Measurements from ENCODE around the gene ADAMTS2. TPM values are rescaled to one million over a fixed set of nuclear protein-coding genes. Genes with fewer than 3 reads are reported as not detected.
"Not testable (repeated sequence)": the region's sequence is repeated elsewhere in the genome, so short reads cannot be mapped to it uniquely, and the experiment has no call there.

The ADAMTS2 gene
- total RNA-seq, 1 donor from 2014 or later: 25.5 TPM

DNA sequence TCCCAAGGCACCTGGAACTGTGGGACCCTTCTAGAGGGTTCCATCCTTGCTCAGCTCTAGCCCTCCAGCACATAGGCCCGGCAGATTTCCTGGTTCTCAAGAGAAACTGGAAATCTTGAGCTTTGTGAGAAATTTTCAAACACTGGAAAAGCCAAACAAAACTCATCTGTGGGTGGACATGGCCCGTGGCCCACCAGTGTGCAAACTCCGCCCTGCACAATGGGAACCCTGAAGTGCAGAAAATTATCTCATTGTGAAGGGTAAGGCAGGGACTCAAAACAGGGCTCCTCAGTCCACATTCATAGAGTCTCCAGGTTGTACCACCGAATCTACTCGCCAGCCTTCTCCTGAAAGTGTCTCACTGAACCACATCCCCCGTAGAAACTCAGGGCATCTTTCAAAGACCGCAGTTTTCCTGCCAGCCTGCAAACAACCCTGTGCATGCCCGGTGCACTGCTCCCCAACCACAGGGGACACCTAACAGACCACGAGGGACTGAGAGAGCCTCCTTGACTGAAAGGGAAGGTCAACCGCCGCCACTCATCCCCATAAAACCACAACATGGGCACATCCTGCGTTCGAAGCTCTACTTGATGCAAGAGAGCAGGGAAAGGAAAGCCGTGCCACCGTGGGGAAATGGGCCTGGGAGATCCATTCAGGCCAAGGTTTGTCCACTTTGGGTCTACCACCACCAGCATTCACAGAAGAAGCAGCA, 18.1 kb downstream of the ADAMTS2 start:
- no peak for DNase-seq (ENCODE audit: low read depth)

DNA sequence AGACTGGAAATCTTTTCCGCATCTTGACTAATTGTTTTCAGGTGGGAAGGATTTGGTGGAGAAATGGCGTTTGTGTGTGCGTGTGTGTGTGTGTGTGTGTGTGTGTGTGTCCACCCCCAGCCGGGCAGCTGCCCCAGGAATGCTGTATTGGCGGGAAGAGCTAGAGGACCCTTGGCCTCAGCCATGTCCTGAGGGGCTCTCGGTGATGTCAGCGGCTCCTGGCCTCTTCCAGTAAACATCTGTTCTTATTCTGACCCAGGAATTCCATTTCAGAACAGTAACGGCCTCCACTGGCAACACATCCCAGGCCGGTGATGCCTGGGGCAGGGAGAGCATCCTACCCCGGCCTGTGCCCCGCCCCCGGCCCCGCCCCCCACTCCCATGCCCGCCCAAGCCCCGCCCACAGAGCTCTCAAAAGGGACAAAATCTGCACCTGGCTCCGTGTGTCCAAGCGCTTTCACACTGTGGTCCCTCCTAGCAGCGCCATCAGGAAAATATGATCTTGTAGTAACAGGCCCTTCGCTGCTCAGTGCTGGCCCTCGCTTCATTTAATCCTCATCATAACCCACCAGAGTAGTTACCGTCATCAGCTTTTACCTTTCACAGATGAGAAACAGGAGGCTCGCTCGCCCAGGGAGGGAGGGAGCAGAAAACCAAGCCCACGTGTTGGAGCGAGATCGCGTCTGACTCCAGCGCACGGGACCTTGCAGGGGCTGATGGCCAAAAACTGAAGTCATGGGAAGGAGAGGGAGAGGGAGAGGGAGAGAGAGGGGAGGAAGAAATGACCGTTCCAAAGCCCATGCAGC, 18.9 kb downstream of the ADAMTS2 start:
- no peak for DNase-seq (ENCODE audit: low read depth)

DNA sequence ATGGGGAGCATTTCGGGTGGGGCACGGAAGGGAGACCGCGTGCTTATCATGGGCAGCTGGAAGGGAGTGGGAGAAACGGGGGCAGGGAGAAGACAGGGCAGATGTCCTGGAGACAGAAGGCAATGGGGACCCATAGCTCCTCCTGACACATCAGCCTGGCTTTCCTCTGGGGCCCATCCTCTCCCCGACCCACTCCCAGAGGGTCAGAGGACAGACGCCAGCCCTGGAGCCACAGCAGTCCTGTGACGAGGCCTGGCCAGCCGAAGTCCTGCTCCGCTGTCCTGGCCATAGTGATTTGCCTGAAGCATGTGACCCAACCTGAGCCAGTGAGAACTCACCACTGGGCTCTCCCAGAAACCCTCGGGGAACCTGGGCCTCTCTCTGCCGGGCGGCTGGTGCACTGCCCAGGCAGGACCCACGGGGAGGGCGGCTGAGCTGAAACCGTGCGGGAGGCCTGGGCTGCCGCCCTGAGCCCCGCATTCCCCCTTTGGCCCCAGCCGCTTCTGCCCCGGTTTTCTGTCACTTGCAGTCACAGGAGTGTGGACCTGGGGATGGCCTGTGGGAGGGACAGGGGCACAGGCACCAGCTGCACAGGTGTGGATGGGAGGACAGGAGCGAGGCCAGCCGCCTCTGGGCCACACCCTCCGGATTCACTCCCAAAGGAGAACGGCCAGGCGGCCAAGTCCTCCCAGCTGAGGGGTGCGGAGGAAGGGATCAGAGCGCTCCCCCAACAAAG, 19.8 kb downstream of the ADAMTS2 start:
- no peak for DNase-seq (ENCODE audit: low read depth)

DNA sequence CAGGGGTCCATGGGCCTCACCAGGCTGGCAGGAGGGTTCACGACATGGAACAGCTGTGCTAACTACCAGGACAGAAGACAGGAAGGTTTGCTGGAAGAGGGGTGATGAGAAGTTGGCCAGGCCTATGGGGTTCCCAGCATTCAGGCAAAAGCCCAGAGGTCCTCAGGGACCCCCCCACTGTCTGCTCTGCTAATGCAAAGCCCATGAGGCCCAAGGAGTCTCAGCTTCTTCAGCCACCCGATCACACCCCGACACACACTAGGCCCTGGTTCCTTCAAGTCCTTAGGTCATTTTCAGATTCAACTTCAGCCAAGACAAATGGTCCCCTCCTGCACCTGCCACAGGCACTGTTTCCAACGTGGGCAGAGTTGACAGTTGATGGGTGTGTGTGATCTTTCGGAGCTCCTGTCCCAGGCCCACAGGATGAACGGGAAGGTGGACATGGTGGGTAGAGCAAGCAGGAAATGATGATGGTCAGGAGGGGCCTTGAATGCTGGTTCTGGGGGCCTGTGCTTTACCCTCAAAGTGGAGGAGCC, 20.4 kb downstream of the ADAMTS2 start:
- no peak for DNase-seq (ENCODE audit: low read depth)

DNA sequence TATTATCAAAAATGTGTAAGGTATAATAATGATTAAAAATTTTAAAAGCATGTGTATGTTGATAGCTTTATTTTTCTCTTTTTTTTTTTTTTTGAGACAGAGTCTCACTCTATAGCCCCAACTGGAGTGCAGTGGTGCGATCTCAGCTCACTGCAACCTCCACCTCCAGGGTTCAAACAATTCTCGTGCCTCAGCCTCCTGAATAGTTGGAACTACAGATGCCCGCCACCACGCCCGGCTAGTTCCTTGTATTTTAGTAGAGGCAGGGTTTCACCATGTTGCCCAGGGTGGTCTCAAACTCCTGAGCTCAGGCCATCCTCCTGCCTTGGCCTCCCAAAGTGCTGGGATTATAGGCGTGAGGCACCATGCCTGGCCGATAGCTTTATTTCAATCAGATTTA, 20.9 kb downstream of the ADAMTS2 start:
- DNase-seq (ENCODE audit: low read depth): not testable (repeated sequence)

DNA sequence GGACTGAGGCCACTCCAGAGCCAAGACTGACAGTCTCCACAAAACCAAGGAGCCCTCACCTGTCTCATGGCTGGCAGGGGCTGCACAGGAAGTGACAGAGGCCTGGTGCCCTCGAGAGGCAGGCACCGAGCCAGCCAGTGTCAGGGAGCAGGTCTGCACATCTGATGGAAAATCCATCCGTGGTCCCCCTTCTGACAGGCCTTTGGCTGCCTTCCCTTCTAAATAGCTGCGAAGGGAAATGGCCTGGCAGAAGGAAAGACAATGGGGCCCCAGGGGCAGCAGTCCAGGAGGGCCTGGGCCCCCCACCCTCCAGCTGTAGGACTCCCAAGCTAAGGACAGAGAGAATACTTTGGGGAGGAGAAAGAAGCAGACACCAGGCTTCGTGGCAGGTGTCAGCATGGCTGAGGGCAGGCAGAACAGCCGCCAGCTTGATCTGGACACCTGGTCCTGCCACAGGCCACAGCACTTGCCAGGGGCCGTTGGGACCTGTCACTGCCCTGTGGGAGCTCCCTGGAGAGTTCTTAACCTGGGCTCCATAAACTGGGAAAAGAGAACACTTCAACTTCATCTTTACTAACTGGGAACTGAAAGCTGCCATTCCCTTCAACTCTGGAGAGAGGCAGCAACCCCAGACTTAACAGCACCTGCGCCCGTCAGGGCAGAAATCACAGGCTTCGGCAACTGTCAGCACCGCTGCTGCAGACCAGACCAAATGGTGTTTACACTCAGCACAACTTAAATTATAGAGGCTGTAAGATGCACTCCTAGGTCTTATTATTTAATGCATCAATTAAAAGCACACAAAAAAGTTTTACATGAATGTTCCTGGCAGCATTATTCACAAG, 22.0 kb downstream of the ADAMTS2 start:
- peak; percentile 77 for DNase-seq (ENCODE audit: low read depth)

DNA sequence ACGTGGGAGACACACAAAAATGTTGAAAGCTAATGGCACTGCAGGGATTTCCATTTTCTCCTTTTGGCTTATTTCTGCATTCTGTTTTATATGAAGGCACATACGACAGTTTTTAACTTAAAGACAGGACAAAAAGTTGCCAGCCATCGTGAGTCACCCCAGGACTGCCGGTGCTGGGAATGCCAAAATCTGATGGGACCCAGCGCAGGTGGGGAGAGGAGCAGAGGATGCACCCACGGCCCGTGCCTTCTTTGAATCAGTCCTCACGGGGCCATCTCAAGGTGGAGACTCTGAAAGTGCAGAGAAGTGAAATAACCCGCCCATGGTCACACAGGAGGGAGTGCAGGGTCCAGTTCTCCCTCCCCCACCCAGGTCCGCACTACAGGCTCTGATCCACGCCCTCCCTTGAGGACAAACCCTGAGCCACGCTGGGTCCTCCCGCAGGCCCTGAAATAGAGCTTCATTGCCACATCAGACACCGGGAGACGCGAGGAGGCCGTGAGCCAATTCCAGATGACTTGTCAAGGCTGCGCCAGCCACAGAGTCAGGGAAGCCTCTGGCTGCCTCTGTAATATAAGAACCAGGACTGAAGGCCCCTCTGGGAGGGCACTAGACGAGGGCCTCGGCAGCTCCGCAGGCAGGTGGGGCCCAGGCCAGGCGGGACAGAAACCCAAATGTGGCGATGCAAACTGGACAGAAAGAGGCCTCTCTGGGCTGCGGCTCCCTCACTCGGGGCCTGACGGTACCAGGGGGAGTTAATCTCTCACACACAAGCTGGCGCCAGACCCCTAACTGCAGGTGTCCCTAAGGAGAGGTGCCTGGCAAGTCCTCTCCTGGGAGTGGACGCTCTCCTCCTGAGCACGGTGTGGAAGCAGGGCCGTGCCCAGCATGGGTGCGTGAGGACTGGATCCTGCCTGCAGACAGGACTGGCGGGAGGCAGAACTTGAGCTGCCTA, 22.9 kb downstream of the ADAMTS2 start:
- no peak for DNase-seq (ENCODE audit: low read depth)

DNA sequence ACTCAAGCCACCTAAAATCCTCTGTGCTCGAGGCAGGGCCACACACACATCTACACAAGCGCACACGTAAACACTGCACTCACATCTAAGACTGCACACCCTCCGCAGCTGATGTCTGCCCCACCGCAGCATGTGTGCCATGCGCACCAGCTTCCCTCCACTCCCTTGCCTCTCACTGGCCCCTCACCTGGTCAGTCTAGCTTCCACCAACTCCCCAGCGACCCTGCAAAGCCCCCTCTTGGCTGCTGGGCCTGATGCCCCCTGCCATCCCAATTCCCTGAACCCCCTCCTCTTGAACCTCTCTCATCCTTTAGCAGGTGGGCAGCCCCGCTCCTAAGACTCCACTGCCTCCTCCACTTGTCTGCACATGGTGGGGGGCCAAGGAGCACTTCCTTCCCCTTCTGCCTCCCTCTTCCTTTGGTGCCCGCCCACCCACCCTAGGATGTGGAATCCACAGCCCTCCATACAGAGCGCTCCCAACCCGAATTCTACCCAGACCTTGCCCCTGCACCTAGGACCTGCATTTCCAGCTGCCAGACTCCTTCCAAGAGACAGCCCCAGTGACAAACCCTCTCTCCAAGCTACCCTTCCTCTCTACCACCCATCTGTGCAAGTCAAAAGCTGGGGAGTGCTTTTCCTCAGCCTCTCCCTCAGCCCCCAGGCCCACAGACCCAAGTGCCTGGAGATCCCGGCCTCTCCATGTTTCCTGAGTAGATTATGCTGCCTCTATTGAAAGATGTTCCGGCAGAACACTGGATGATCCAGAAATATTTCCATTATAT, 23.9 kb downstream of the ADAMTS2 start:
- no peak for DNase-seq (ENCODE audit: low read depth)

DNA sequence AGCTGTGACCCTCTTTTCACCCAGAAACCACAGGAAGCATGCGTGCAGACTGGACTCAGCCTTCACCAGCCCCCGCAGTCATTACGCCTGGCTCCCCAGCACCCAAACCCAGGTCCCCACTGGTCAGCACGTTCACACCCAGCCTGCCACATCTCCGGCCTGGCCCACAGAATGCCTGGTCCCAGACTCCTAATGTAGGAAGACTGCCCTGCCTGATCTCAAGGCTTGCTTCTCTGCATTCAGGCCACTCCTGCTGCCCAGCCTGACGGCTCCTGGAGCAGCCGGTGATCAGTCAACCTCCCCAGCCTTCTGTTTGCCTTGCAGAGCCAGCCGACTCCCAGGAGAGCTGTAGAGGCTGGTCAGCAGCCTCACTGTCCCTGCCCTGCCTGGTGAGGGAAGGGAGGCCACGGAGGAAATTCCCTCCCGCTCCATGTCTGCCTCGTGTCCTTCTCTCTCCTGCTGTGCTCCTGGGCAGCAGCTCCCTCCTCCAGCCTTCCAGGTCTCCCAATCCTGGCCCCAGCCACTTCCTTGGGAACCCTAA, 25.4 kb downstream of the ADAMTS2 start:
- DNase-seq (ENCODE audit: low read depth): peak; percentile 69

DNA sequence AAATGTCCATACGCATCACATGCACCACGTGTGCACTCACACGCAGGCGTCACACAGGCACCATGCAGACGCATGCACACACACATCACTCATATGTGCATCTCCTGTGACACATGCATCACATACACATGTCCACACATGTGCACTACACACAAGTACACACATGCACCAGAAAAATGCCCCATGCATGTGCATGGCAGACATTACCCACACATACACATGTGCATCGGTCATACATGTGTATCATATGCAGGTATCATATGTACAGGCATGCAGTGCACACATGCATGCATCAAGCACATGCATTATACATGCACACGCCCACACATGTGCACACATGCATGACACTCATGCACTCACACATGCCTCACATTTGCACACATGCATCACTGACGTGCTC, 26.1 kb downstream of the ADAMTS2 start:
- no peak for DNase-seq (ENCODE audit: low read depth)

DNA sequence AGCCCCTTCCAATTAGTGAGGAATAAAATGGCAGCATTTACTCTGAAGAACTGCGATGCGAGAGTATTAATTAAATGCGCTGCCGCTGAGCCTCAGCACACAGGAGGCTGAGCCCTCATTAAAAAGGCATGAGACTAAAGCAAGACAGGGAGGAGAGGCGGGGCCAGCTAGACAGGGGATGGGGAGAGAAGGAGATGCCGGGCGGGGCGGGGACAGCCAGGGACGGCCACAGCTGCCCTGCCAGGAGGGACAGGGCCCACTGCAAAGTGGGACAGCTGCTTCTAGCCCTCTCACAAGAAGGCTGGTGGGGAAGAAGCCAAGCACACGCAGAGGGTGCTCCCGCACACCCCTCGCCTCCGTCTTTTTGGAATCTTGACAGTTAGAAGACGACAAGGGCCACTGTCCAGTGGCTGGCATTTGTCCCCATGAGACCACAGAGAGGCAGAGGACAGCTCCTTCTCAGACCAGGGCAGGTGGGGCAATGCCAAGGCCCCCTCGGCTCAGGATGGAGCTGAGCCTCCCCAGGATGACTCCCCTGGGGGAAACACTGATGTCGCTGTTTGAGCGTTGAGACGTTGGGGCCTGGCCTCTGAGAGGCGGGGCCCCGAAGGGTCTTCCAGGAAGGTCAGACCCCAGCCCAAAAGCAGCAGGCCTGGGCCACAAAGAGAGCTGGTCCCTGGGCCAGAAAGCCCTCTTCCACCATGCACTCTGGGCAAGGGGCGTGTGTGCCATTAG, 26.9 kb downstream of the ADAMTS2 start:
- peak; percentile 72 for DNase-seq (ENCODE audit: low read depth)

DNA sequence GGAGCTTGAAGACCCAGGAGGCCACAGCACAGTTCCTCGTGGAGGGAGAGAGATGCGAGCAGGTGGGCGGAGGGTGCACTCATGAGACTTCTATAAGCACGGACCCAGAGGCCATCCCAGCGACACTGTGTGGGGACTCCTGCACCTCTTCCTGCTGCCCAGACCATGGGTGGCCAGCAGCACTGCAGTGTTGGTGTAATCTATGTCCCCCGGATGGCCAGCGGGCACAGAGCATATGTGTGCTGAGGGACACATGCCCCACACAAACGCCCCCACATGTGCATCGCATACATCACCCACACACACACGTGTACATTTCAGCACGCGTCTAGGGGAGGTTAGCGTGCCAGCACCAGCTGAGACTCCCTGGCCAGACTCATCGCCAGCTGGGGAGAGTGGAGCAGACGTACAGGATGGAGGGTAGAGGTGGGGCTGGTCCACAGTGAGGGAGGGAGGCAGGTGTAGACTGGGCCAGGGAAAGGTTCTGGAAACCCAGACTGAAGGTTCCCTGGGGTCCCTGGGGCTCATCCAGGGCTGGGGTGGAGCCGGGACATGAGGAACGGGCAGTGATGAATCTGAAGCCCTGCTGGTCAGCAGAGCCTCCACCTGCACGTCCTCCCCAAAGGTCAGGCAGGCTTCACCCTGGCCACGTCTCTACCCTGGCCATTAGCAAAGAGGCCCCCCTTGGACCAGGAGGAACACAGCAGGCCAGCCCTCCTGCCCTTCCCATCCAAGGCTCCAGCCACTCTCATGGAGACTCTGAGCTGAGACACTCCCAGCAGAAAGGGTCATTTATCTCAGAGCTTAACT, 27.6 kb downstream of the ADAMTS2 start:
- DNase-seq (ENCODE audit: low read depth): no peak

DNA sequence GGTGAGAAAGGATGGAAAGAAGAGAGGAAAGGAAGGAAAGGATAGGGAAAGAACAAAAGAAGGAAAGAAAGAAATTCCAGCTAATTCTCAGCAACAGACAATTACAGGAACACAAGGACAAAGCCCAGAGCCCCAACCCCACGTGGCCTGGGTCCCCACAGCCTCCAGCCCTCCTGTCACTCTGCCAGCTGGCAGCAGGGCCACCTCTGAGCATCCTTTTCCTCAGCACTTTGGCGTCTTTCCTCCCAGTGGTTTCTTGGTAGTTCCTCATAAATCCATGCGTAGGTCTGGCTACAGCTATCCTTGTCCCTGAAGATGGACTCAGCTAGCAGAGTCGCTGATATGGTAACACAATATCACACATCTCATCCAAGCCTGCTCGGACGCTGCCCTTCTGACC, 28.3 kb downstream of the ADAMTS2 start:
- DNase-seq (ENCODE audit: low read depth): no peak

DNA sequence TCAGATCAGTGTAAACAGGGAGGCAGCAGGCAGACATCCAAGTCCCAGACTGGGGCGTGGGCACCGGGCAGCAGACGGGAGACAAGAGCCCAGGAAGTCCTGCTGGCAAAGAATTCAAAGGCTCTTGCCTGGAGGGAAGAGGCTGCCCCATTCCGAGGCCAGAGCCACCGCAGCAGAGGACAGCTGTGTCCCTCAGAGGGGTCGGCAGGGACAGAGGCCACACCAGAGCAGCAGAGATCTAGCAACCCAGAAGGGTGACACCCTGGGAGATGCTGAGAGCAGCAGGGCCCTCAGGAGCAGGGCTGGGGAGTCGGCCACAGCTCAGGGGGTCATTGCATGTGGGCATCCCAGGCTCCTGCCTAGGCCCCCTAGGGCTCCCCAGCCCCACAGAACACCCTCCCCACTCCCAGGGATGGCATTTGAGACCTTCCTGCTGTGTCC, 29.1 kb downstream of the ADAMTS2 start:
- no peak for DNase-seq (ENCODE audit: low read depth)

DNA sequence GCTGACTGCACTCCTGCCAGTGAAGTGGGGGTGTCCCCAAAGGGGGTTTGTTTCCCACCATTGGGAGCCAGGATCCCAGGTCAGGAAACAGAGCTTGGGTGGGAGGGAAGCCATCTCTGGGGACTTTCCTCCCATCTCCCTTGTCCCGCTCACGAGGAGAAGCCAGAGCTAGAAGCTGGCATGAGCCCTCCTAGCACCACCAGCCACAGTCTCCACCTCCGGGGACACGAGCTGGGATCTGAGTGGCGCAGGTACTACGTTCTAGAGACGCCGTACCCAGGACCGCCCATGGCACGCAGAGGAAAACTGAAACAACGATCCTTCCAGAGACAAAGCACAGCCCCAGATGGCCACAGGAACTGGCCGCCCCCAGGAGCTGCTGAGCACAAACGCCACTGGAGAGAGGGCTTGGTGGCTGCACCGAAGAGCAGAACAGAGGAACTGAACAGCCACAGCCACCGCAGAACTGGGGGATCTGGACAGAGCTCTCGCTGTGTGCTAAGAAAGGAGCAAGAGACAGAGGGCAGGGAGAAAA, 29.8 kb downstream of the ADAMTS2 start:
- no peak for DNase-seq (ENCODE audit: low read depth)

DNA sequence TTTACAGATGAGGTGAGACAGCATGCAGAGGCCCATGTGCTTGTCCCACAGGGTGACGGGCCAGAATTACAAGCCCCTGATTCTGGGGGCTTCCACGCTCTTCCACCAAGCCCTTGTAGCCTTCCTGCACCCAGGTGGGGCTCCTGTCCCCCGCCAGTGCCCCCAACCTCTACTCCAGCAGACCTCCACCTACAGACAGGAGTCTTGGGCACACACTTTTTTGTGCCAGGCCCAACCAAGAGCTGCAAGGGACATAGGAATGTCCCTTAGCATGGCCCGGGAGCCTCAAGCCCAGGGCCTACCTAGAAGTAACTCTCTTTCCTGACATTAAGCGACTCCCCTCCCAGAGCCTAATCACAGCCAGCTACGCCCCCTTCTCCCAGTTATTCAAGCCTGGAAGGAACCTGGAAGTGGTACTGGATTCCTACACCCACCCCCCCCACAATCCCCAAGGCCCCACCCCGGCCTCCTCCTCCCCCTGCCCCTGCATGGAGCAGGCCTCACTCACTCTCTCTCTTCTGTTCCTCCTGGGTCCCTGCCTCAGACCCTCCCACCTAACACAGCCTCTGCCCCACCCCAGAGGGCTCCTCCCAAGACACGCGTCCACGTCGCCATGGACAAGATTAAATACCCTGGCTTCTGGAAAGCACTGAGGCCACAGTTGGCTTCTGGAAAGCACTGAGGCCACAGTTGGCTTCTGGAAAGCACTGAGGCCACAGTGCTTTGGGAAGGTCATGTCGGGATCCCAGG, 30.5 kb downstream of the ADAMTS2 start:
- DNase-seq (ENCODE audit: low read depth): no peak
